C4-2B (cell line): ENCODE data around the gene HS6ST3.

ENCODE experiments used
- H3K27ac ChIP-seq: fragments of 450-650 bp; 2 replicates; pipeline ENCODE4 v1.5.1; 2017
- CTCF ChIP-seq: fragments of 450-650 bp; conservative IDR thresholded peaks from 2 replicates; pipeline ENCODE4 v1.5.1; 2017; ENCODE audit warnings: mild to moderate bottlenecking
- ZFX ChIP-seq: fragments of 450-650 bp; IDR thresholded peaks from 2 replicates; pipeline ENCODE4 v1.6.1; 2017

HS6ST3 gene

GRCh38 chr13:96824140-96824539, 734.2 kb downstream of the HS6ST3 start:
- TF ChIP-seq ZFX: no peak
- no peak for TF ChIP-seq CTCF
- H3K27ac ChIP-seq: no peak overlapping the region

GRCh38 chr13:96825653-96826052, 735.7 kb downstream of the HS6ST3 start:
- no peak for TF ChIP-seq ZFX
- no peak for TF ChIP-seq CTCF
- H3K27ac ChIP-seq: no peak overlapping the region

- no peak overlapping the region for H3K27ac ChIP-seq
- TF ChIP-seq CTCF: no peak
- TF ChIP-seq ZFX: no peak
These were observed 744.7 kb downstream of the HS6ST3 start for GRCh38 chr13:96834626-96835025.

GRCh38 chr13:96835546-96835945, 745.6 kb downstream of the HS6ST3 start:
- no peak overlapping the region for H3K27ac ChIP-seq
- TF ChIP-seq ZFX (no peak), CTCF (no peak)

- TF ChIP-seq ZFX (no peak), CTCF (no peak)
These were observed 746.8 kb downstream of the HS6ST3 start for GRCh38 chr13:96836733-96837132.

GRCh38 chr13:96837809-96838208, 747.9 kb downstream of the HS6ST3 start:
- no peak overlapping the region for H3K27ac ChIP-seq

More at GRCh38 chr13:96836733-96837132, 746.8 kb downstream of the HS6ST3 start:
- H3K27ac ChIP-seq: no peak overlapping the region

GRCh38 chr13:96844195-96844594, 754.3 kb downstream of the HS6ST3 start:
- no peak for TF ChIP-seq CTCF
- no peak for TF ChIP-seq ZFX
- H3K27ac ChIP-seq: no peak overlapping the region

More at GRCh38 chr13:96837809-96838208, 747.9 kb downstream of the HS6ST3 start:
- TF ChIP-seq ZFX (no peak), CTCF (no peak)
